GM12878 (cell line): Measurements from ENCODE around the gene NEK5. TPM values are rescaled to one million over a fixed set of nuclear protein-coding genes. Genes with fewer than 3 reads are reported as not detected.

ENCODE experiments used
- ATAC-seq: fragments of 200-7000 bp; cut with Tn5 transposase; 3 replicates; pipeline ENCODE4 v1.9.1; 2020; ENCODE audit warnings: mild to moderate bottlenecking, moderate library complexity
- BruUV-seq: library from RNA; stranded (reverse); fragments of 400-500 nt; replicated peaks from 2 replicates; lab custom pipeline; 2021; lab: Mats Ljungman, UMichigan
- CTCF ChIA-PET: fragments of 300-600 bp; sonication (Branson Sonifier 250); formaldehyde crosslinking; extraction: SDS; loops from one replicate; lab custom pipeline; 2021; ENCODE audit warnings: inconsistent platforms; lab: Yijun Ruan, JAX
- POLR2A ChIA-PET: fragments of 350-600 bp; formaldehyde crosslinking; extraction: SDS; loops from one replicate; lab custom pipeline; 2021; ENCODE audit warnings: inconsistent platforms; lab: Charles Lee
- RAD21 ChIA-PET: fragments of 300-600 bp; sonication (Branson Sonifier 250); formaldehyde crosslinking; loops from one replicate; lab custom pipeline; 2023; ENCODE audit warnings: antibody characterized with exemption; ENCODE audit not compliant: unreplicated experiment; lab: Charles Lee
- SMC1A ChIA-PET: fragments of 300-600 bp; sonication (Branson Sonifier 250); formaldehyde crosslinking; loops from one replicate; lab custom pipeline; 2023; ENCODE audit not compliant: unreplicated experiment, uncharacterized antibody; lab: Charles Lee
- DNase-seq: peaks from one replicate; pipeline ENCODE4 v3.0.0-alpha.2; 2011; ENCODE audit warnings: low read depth, low spot score
- FAIRE-seq: peaks from 3 replicates; lab custom pipeline; 2011; peaks lifted over from hg19 to GRCh38; lab: Jason Lieb, UNC
- H2AFZ ChIP-seq: 2 replicates; pipeline ENCODE4 v1.6.0; 2011; ENCODE audit warnings: low read depth, low read length, control low read depth; ENCODE audit not compliant: control insufficient read depth
- H3K27ac ChIP-seq: 2 replicates; pipeline ENCODE4 v1.5.1; 2011; ENCODE audit warnings: control low read depth; ENCODE audit not compliant: control insufficient read depth, insufficient read depth
- H3K27me3 ChIP-seq, 2 experiments: replicated peaks in 1 of 2; 2 replicates each; pipeline versions ENCODE4 v1.6.0 to v1.6.1; 2011; ENCODE audit warnings: low read length in 1 of 2; ENCODE audit not compliant: control insufficient read depth in 2 of 2, insufficient read depth in 2 of 2
- H3K36me3 ChIP-seq, 2 experiments: 2 replicates each; pipeline ENCODE4 v1.5.1; 2011; ENCODE audit warnings: low read length in 1 of 2; ENCODE audit not compliant: control insufficient read depth in 2 of 2, insufficient read depth in 2 of 2
- H3K4me1 ChIP-seq: 2 replicates; pipeline ENCODE4 v1.6.1; 2011; ENCODE audit warnings: mild to moderate bottlenecking, low read length, moderate library complexity, mixed read lengths; ENCODE audit not compliant: control insufficient read depth, insufficient read depth
- H3K4me2 ChIP-seq: 2 replicates; pipeline ENCODE4 v1.6.0; 2011; ENCODE audit warnings: control low read depth; ENCODE audit not compliant: control insufficient read depth, insufficient read depth
- H3K4me3 ChIP-seq: fragments of 200-600 bp; sonication (generic); 2 replicates; pipeline ENCODE4 v1.5.1; 2016
- H3K79me2 ChIP-seq: 2 replicates; pipeline ENCODE4 v1.6.0; 2011; ENCODE audit warnings: low read length; ENCODE audit not compliant: control insufficient read depth, insufficient read depth
- H3K9ac ChIP-seq: 2 replicates; pipeline ENCODE4 v1.8.0; 2011; ENCODE audit warnings: low read length, control low read depth, mixed read lengths; ENCODE audit not compliant: control insufficient read depth, insufficient read depth
- H3K9me3 ChIP-seq: replicated peaks from 3 replicates; pipeline ENCODE4 v1.5.1; 2011; ENCODE audit warnings: mild to moderate bottlenecking, low read length; ENCODE audit not compliant: control insufficient read depth, insufficient read depth
- H4K20me1 ChIP-seq: 2 replicates; pipeline ENCODE4 v1.6.0; 2011; ENCODE audit not compliant: control insufficient read depth, insufficient read depth
- CHD4 ChIP-seq: fragments of 200-600 bp; sonication (generic); IDR thresholded peaks from 2 replicates; pipeline ENCODE4 v1.6.1; 2016; ENCODE audit warnings: mild to moderate bottlenecking
- CREB1 ChIP-seq: IDR thresholded peaks from 2 replicates; pipeline ENCODE4 v1.6.1; 2012; ENCODE audit warnings: low read depth, mild to moderate bottlenecking, inconsistent platforms
- ESRRA ChIP-seq: IDR thresholded peaks from 2 replicates; pipeline ENCODE4 v1.6.1; 2012; ENCODE audit warnings: mild to moderate bottlenecking, low read length, improper control_type of control experiment
- FOS ChIP-seq: IDR thresholded peaks from 3 replicates; pipeline ENCODE4 v1.6.1; 2011; ENCODE audit warnings: borderline replicate concordance; ENCODE audit not compliant: insufficient read length; ENCODE audit errors: extremely low read depth
- GABPA ChIP-seq: IDR thresholded peaks from 2 replicates; pipeline ENCODE4 v1.6.1; 2014; ENCODE audit warnings: antibody characterized with exemption, low read depth, mild to moderate bottlenecking, inconsistent platforms
- HSF1 ChIP-seq: fragments of 150-350 bp; IDR thresholded peaks from 2 replicates; pipeline ENCODE4 v1.6.1; 2014; ENCODE audit warnings: mild to moderate bottlenecking, low read depth, low read length
- KAT2A ChIP-seq: conservative IDR thresholded peaks from 2 replicates; pipeline ENCODE4 v1.6.1; 2011; ENCODE audit warnings: low read depth, low read length; ENCODE audit not compliant: control insufficient read depth
- NFIC ChIP-seq: IDR thresholded peaks from 2 replicates; pipeline ENCODE4 v1.6.1; 2012; ENCODE audit warnings: low read depth, mild to moderate bottlenecking, inconsistent platforms, low read length, moderate library complexity
- NRF1 ChIP-seq: conservative IDR thresholded peaks from 2 replicates; pipeline ENCODE4 v1.6.1; 2011; ENCODE audit warnings: mild to moderate bottlenecking, low read depth, low read length, improper control_type of control experiment
- POLR2A ChIP-seq: IDR thresholded peaks from 2 replicates; pipeline ENCODE4 v1.6.1; 2011; ENCODE audit warnings: low read depth, mild to moderate bottlenecking, low read length
- POLR2AphosphoS5 ChIP-seq: IDR thresholded peaks from 2 replicates; pipeline ENCODE4 v1.6.1; 2011; ENCODE audit warnings: mild to moderate bottlenecking, low read length, inconsistent platforms
- RAD21 ChIP-seq: IDR thresholded peaks from 2 replicates; pipeline ENCODE4 v1.6.1; 2011; ENCODE audit warnings: mild to moderate bottlenecking, low read depth, low read length, moderate library complexity; ENCODE audit not compliant: insufficient read depth
- RCOR1 ChIP-seq: conservative IDR thresholded peaks from 2 replicates; pipeline ENCODE4 v1.6.1; 2012; ENCODE audit warnings: low read depth, low read length, improper control_type of control experiment
- SKIL ChIP-seq: fragments of 450-650 bp; IDR thresholded peaks from 2 replicates; pipeline ENCODE4 v1.6.1; 2017; ENCODE audit warnings: mild to moderate bottlenecking, low read depth, inconsistent platforms; ENCODE audit not compliant: poor library complexity, severe bottlenecking
- SP1 ChIP-seq: IDR thresholded peaks from one replicate; pipeline ENCODE4 v1.6.1; 2011; ENCODE audit warnings: low read depth, low read length
- SREBF2 ChIP-seq: IDR thresholded peaks from 2 replicates; pipeline ENCODE4 v1.6.1; 2012; ENCODE audit warnings: mild to moderate bottlenecking, low read length
- STAT1 ChIP-seq: fragments of 450-650 bp; conservative IDR thresholded peaks from 2 replicates; pipeline ENCODE4 v1.6.1; 2014; ENCODE audit warnings: antibody characterized with exemption, mild to moderate bottlenecking
- ZBTB40 ChIP-seq: fragments of 450-650 bp; IDR thresholded peaks from 2 replicates; pipeline ENCODE4 v1.6.1; 2016; ENCODE audit warnings: mild to moderate bottlenecking, moderate library complexity, borderline replicate concordance
- ZNF24 ChIP-seq: fragments of 450-650 bp; IDR thresholded peaks from 2 replicates; pipeline ENCODE4 v1.6.1; 2017; ENCODE audit warnings: antibody characterized with exemption, mild to moderate bottlenecking
- WGBS: methylation state at CpG from one replicate; pipeline ENCODE4 v1.1.6; 2016; ENCODE audit warnings: low lambda C conversion rate; ENCODE audit not compliant: insufficient replicate concordance, insufficient coverage; ENCODE audit errors: missing lambda C conversion rate; 5-methylcytosine and 5-hydroxymethylcytosine counted together
- in situ Hi-C: fragments of 300-500 bp; cut with MboI; formaldehyde crosslinking; loops from 9 replicates; pipeline ENCODE4 v1.14.3; 2018; ENCODE audit warnings: mixed read lengths
- intact Hi-C: fragments of 100-400 bp; cut with micrococcal nuclease; formaldehyde crosslinking; loops from one replicate; pipeline ENCODE4 v1.14.2; 2022; ENCODE audit not compliant: unreplicated experiment
- polyA plus RNA-seq, 11 experiments: library from polyadenylated mRNA; depleted of rRNA in 4 of 11; unstranded in 6 of 11; stranded (reverse) in 5 of 11; fragments of >200 nt; fragmentation: Nextera tagmentation in 4 of 11; fragmentation: Illumina TruSeq in 1 of 11; extraction: Ambion mirVana in 4 of 11; extraction: Trizol in 1 of 11; gene quantifications; 1 replicate in 1 of 11; 2 replicates in 10 of 11; pipeline versions ENCODE4 v1.2.1 to v1.2.3, GENCODE V29; 2011 to 2016; ENCODE audit warnings: inconsistent platforms in 2 of 11, missing spikeins in 2 of 11, low read depth in 1 of 11
- total RNA-seq, 4 experiments: library from RNA; depleted of rRNA in 3 of 4; stranded (reverse); fragments of >200 nt in 3 of 4; fragmentation: Illumina TruSeq in 1 of 4; extraction: Trizol in 1 of 4; gene quantifications; 2 replicates each; pipeline versions ENCODE4 v1.2.1 to v1.2.3, GENCODE V29; 2013 to 2021

Gene NEK5
- total and polyA plus RNA-seq, 10 of the 15 experiments (the other 5 are each of a cell fraction or from before 2014, with no cell fraction given): 0.04 to 0.32 (median 0.20) TPM; not detected in 6

- FAIRE-seq (no peak), ATAC-seq (no peak), DNase-seq (no peak)
- RAD21 ChIA-PET: no interaction called here
- SMC1A ChIA-PET: interaction anchor here (1.1 kb wide), 1 partner anchor 9 kb away, joined by 3 read pairs; no protein-coding TSS in a partner anchor
- CTCF ChIA-PET: no interaction called here
- no peaks in the 10 kb centered on the region for H3K9me3 ChIP-seq
- H3K4me2 ChIP-seq: no peak overlapping the region
- no peaks in the 10 kb centered on the region for H3K79me2 ChIP-seq
- in situ Hi-C loops: no loop called here
- no peak overlapping the region for H3K27ac ChIP-seq
- POLR2A ChIA-PET: no interaction called here
- no peak overlapping the region for H3K4me3 ChIP-seq
- BruUV-seq: no TSS peak
- no peak overlapping the region for H3K9ac ChIP-seq
- no peak overlapping the region for H2AFZ ChIP-seq
- no peaks in the 10 kb centered on the region for H3K36me3 ChIP-seq
- H4K20me1 ChIP-seq: no peaks in the 10 kb centered on the region
- 0% methylated on average over 1 of the region's 1 CpG for WGBS
- H3K27me3 ChIP-seq: no peaks in the 10 kb centered on the region
- H3K4me1 ChIP-seq: no peaks in the 10 kb centered on the region
- intact Hi-C loops: no loop called here
- no peak for TF ChIP-seq ZBTB40
- TF ChIP-seq STAT1: no peak
- TF ChIP-seq SKIL: no peak
- TF ChIP-seq SREBF2: no peak
- no peak for TF ChIP-seq CREB1
- TF ChIP-seq RAD21: no peak
- TF ChIP-seq SP1: no peak
- TF ChIP-seq POLR2AphosphoS5: no peak
- no peak for TF ChIP-seq ZNF24
- TF ChIP-seq RCOR1: no peak
- no peak for TF ChIP-seq KAT2A
- TF ChIP-seq HSF1: no peak
- TF ChIP-seq POLR2A: no peak
- no peak for TF ChIP-seq CHD4
- no peak for TF ChIP-seq NRF1
- no peak for TF ChIP-seq GABPA
- no peak for TF ChIP-seq FOS
- no peak for TF ChIP-seq NFIC
- TF ChIP-seq ESRRA: no peak
Observed at GRCh38 chr13:52147225-52147624, 18.4 kb upstream of the NEK5 start.
